B cell (primary cell): Measurements from ENCODE around the gene RAPGEF6.

Experiments used
- EZH2 ChIP-seq: IDR thresholded peaks from 2 replicates; pipeline ENCODE4 v1.6.1; 2012; ENCODE audit warnings: borderline replicate concordance, low read depth, mild to moderate bottlenecking, moderate library complexity, low read length; ENCODE audit not compliant: insufficient read depth, poor library complexity, severe bottlenecking
- TF ChIP-seq, protein P1 (sequence below): fragments of 200-600 bp; IDR thresholded peaks from one replicate; pipeline ENCODE4 v1.8.0; 2022; ENCODE audit warnings: antibody characterized with exemption, mild to moderate bottlenecking

DNA sequence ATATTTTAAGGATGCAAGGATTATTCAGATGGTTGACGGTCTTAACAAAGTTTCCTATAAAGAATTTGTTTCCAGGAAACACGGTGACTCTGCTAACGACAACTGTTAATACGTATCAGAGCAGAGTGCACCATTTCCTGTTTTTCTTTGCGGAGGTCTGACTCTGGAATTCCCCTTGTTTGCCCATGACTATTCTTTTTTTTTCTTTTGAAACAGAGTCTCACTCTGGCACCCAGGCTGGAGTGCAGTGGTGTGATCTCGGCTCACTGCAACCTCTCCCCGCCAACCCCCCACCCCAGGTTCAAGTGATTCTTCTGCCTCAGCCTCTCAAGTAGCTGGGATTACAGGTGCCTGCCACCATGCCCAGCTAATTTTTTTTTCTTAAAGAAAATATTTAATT lies 255.3 kb downstream of the RAPGEF6 start:
- no peak for TF ChIP-seq EZH2
- TF ChIP-seq, protein P1, sequence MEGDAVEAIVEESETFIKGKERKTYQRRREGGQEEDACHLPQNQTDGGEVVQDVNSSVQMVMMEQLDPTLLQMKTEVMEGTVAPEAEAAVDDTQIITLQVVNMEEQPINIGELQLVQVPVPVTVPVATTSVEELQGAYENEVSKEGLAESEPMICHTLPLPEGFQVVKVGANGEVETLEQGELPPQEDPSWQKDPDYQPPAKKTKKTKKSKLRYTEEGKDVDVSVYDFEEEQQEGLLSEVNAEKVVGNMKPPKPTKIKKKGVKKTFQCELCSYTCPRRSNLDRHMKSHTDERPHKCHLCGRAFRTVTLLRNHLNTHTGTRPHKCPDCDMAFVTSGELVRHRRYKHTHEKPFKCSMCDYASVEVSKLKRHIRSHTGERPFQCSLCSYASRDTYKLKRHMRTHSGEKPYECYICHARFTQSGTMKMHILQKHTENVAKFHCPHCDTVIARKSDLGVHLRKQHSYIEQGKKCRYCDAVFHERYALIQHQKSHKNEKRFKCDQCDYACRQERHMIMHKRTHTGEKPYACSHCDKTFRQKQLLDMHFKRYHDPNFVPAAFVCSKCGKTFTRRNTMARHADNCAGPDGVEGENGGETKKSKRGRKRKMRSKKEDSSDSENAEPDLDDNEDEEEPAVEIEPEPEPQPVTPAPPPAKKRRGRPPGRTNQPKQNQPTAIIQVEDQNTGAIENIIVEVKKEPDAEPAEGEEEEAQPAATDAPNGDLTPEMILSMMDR: no peak
